Measurements from ENCODE around the gene SMCO3.

The SMCO3 gene

GRCh38 chr12:14814014-14814413 lies at the start of gene SMCO3:
TSS of gene SMCO3 (minus strand) at chr12:14814182. CDS start at chr12:14806680, 7,502 bp downstream.
- no peak for DNase-seq (ENCODE audit: low spot score)

- no peak for DNase-seq (ENCODE audit: low spot score)
Observed at GRCh38 chr12:14860490-14860889, 46.5 kb upstream of the SMCO3 start.

- DNase-seq (ENCODE audit: low spot score), result no peak
Observed at GRCh38 chr12:14858513-14858912, 44.5 kb upstream of the SMCO3 start.

GRCh38 chr12:14854586-14855183 lies 40.7 kb upstream of the SMCO3 start:
- DNase-seq (ENCODE audit: low spot score), result no peak

- no peak for DNase-seq (ENCODE audit: low spot score)
Observed at GRCh38 chr12:14853961-14854360, 40.0 kb upstream of the SMCO3 start.

- no peak for DNase-seq (ENCODE audit: low spot score)
Observed at GRCh38 chr12:14852880-14853279, 38.9 kb upstream of the SMCO3 start.

- DNase-seq (ENCODE audit: low spot score), result no peak
Observed at GRCh38 chr12:14850929-14851663, 37.1 kb upstream of the SMCO3 start.

GRCh38 chr12:14849661-14850060 lies 35.7 kb upstream of the SMCO3 start:
- no peak for DNase-seq (ENCODE audit: low spot score)

- no peak for DNase-seq (ENCODE audit: low spot score)
Observed at GRCh38 chr12:14846876-14847580, 33.0 kb upstream of the SMCO3 start.

GRCh38 chr12:14846042-14846587 lies 32.1 kb upstream of the SMCO3 start:
- DNase-seq (ENCODE audit: low spot score), result no peak

- peak; percentile 28 for DNase-seq (ENCODE audit: low spot score)
Observed at GRCh38 chr12:14845350-14845750, 31.4 kb upstream of the SMCO3 start.

- no peak for DNase-seq (ENCODE audit: low spot score)
Observed at GRCh38 chr12:14844401-14844800, 30.4 kb upstream of the SMCO3 start.

- DNase-seq (ENCODE audit: low spot score), result no peak
Observed at GRCh38 chr12:14843425-14843887, 29.5 kb upstream of the SMCO3 start, which contains the start of gene ART4. TSS of gene ART4 (minus strand) at chr12:14843526. CDS start at chr12:14843113, 413 bp downstream.

GRCh38 chr12:14842315-14842714 lies 28.3 kb upstream of the SMCO3 start:
- no peak for DNase-seq (ENCODE audit: low spot score)

GRCh38 chr12:14841761-14842160 lies 27.8 kb upstream of the SMCO3 start:
- peak; percentile 15 for DNase-seq (ENCODE audit: low spot score)

- DNase-seq (ENCODE audit: low spot score), result no peak
Observed at GRCh38 chr12:14840616-14841015, 26.6 kb upstream of the SMCO3 start.

GRCh38 chr12:14839262-14839661 lies 25.3 kb upstream of the SMCO3 start:
- no peak for DNase-seq (ENCODE audit: low spot score)

- no peak for DNase-seq (ENCODE audit: low spot score)
Observed at GRCh38 chr12:14836336-14837210, 22.6 kb upstream of the SMCO3 start.

GRCh38 chr12:14834509-14834908 lies 20.5 kb upstream of the SMCO3 start:
- DNase-seq (ENCODE audit: low spot score), result no peak

- no peak for DNase-seq (ENCODE audit: low spot score)
Observed at GRCh38 chr12:14833952-14834351, 20.0 kb upstream of the SMCO3 start.

- DNase-seq (ENCODE audit: low spot score), result no peak
Observed at GRCh38 chr12:14833336-14833735, 19.4 kb upstream of the SMCO3 start.

- no peak for DNase-seq (ENCODE audit: low spot score)
Observed at GRCh38 chr12:14828892-14829291, 14.9 kb upstream of the SMCO3 start.

Measured in HuH-7 (cell line).